ENCODE data around the gene TSC2.

Gene TSC2

GRCh38 chr16:2043667-2044451, 3.9 kb upstream of the TSC2 start:
- DNase-seq: peak; percentile 82 to 93 (median 88)

- DNase-seq: peak in 1 of 4 experiments; percentile 8
Measured at GRCh38 chr16:2044541-2044940, 3.2 kb upstream of the TSC2 start.

DNA sequence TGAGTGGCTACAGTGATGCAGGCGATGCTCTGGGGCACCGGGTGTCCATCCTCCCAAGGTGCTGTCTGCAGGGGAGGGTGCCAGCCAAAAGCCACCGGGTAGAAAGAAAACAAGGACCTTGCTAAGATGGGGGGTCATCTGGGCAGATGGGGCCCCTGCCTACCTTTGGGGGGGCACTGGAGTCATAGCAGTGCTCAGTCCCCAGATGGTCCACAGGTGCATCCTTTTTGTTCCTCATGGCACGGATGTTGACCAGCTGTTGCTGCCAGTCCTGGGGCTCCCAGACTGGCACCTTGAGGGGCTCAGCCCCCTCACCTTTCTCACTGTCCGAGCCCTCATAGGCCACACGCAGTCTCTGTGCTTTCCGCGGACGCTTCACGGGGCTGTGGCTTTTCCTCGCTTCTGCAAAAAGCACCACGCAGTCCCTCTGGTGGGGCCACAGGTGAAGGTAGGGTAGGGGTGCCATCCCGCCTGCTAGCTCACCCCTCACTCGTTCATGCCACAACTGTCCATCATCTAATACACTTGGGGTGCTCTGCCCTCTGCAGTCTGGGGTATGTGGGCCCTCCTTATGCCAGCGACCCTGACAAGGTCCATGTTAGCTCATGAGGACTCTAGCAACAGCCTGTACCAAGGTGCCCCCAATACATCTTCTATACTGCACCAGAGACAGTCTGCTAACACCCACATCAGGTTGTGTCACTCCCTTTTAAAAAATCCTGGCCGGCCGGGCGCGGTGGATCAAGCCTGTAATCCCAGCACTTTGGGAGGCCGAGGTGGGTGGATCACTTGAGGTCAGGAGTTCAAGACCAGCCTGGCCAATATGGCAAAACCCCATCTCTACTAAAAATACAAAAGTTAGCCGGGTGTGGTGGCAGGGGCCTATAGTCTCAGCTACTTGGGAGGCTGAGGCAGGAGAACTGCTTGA, 1.6 kb upstream of the TSC2 start:
- no peak for DNase-seq

DNA sequence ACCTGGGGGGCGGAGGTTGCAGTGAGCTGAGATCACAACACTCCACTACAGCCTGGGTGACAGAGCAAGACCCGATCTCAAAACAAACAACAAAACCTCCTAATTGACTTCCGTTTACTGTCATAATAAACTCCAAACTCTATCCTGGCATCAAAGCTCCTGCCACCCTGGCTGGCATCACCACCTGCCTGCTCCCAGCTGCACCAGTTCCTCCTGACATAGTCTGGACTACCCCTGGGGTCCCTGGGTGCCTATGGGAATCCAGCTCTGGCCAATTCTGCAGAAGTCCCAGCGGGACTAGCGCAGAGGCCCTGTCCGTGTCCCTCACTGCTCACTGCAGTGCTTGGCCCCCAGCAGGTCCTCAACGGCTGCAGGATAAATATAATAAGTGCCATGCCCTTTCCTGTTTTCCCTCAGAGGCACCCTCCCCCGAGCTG, 874 bp upstream of the TSC2 start:
- DNase-seq: no peak

GRCh38 chr16:2048116-2048543, 345 bp downstream of the TSC2 start:
- DNase-seq: no peak

GRCh38 chr16:2053211-2053610, 5.4 kb downstream of the TSC2 start:
- DNase-seq: no peak

DNA sequence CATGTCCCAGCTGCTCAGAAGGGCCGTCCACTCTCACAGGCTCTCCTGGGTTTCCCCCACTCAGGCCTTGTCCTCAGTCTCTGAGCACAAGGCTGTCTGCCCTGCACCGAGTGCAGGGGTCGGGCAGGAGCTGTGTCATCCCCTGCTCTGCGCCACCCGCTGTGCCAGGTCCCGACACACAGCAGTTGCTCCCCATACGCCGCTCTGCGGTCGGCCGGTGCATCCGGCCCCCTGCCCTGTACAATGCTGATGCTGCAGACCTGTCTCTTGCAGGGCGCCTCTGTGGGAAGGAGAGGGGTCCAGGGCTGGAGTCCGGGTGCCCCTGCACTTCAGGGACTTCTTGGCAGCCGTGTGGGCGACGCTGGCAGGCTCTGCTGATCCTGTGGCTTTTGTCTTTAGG, 6.1 kb downstream of the TSC2 start:
- DNase-seq: no peak

DNA sequence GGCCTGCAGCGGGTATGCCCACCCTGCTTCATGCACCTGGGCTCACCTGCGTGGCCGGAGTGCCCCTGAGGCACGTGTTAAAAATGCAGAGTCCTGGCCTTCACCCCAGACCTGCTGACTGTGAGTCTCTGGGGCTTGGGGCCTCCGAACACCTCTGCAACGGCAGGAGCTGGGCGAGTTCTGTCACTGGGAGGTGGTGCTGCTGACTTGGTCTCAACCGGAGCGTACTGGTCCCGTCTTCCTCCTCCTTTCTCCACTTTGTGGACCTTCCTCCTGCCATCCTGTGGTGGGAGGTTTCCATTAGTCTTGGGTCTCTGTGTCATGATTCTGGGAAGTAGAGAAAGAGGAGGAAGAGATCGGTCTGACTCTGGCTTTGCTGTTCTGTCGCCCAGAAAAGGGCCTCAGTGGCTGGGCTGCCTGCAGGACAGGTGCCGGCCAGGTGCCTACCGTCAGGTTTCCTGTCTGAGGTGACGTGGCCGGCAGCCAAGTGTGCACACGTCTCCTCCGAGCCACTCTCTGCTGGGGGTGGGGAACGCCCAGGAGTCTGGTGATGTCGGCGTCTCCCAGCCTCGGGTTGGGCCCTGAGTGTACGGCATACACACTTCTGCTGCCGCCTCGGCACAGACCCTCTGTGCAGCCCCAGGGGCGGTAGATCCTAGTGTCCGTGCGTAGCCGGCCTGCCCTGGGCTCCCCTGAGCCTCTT, 6.9 kb downstream of the TSC2 start:
- DNase-seq: no peak

- DNase-seq: peak in 2 of 4 experiments; percentile 17 to 32
Measured at GRCh38 chr16:2056077-2056476, 8.3 kb downstream of the TSC2 start.

DNA sequence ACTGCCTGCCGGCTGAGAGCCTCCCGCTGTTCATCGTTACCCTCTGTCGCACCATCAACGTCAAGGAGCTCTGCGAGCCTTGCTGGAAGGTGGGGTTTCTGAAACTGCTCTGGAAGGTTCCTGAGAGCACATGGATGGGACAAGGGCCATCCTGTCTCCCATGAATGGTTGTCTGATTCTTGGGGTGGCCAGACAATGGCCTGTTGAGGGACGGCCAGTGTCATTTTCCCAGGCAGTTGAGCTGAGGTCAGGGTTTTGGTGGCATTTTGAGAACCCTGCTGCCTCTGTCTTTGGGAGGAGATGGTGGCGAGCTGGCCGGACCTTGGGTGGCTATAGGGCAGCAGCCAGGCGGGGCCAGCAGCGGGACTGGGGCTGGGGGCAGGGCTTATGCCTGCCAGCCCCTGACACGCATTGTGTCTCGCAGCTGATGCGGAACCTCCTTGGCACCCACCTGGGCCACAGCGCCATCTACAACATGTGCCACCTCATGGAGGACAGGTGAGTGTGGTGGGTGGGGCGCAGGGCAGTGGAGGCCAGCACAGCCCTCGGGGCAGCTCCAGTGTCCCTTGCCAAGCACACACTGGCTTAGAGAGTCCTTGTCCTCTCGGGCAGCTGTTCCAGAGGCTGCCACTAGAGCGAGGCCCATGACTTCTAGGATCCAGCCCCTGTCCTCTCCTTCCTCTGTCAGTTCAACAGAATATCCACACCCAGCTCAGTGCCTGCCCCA, 9.1 kb downstream of the TSC2 start:
- no peak for DNase-seq

DNA sequence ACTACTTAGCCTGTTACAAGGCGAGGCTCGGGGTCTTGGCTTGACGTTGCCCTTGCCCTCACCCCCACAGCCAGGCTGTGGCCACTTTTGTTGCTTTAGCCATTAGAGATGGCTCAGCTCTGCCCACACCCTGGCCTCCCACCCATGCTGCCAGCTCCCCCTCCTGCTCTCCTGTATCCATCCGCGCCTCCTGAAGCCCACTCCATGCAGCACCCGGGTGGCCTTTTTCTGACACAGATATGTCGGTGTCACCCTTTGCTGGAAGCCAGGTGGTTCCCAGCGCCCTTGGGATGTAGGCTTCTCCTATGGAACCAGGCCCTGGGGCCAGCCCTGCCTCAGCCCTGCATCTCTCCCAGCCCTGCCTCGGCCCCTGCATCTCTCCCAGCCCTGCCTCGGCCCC, 9.7 kb downstream of the TSC2 start:
- DNase-seq: no peak

GRCh38 chr16:2058420-2058819, 10.6 kb downstream of the TSC2 start:
- DNase-seq: no peak

- DNase-seq: no peak
Measured at GRCh38 chr16:2058872-2059271, 11.1 kb downstream of the TSC2 start.

- no peak for DNase-seq
Measured at GRCh38 chr16:2060346-2060745, 12.6 kb downstream of the TSC2 start.

DNA sequence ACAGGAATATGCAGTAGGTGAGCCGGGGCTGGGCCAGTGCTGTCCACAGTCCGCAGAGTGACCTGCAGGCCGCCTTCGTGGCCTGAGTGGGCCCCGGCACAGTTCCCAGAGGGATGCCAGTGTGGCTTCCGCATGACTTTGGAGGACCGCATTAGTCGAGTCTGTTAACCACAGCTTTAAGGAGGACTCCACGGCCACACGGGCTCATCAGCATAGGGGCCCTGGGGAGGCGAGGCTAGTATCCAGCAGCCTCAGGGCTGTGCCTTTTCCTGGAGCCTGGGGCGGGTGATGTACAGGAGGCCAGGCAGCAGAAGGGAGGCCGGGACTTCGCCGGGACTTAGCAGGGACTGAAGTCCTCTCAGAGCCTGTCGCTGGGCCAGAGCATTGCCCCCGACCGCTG, 13.2 kb downstream of the TSC2 start:
- DNase-seq: no peak

DNA sequence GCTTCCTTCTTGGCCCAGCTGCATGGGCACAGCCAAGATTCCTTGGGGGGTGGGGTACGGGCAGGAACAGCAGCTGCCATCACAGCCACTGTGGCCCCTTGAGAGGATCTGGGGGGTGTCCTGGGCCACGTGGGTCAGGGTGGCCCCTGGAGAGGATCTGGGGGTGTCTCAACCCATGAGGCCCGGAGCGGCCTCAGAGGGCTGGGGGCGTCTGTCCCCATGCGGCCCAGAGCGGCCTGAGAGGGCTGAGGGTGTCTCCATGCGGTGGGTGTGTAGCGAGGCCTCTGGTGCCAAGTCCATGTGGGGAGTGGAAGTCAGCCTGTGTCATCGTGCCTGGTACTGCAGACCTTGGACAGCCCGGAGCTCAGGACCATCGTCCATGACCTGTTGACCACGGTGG, 13.7 kb downstream of the TSC2 start:
- DNase-seq: no peak

DNA sequence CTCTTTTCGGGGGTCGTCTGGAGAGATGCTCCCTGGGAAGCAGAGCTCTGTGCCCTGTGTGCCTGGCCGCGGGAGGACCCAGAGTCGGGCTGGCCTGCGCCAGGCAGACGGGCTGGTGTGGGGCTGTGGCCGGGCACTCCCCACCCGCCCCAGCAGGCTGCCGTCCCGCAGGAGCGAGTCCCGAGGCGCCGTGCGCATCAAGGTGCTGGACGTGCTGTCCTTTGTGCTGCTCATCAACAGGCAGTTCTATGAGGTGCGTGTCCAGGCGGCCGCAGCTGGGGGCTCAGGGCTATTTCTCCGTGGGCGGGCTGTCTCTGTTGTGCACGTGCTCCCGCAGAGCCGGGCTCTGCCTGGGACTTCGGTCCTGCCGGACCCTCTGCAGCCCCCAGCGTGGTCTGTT, 15.0 kb downstream of the TSC2 start:
- no peak for DNase-seq

DNA sequence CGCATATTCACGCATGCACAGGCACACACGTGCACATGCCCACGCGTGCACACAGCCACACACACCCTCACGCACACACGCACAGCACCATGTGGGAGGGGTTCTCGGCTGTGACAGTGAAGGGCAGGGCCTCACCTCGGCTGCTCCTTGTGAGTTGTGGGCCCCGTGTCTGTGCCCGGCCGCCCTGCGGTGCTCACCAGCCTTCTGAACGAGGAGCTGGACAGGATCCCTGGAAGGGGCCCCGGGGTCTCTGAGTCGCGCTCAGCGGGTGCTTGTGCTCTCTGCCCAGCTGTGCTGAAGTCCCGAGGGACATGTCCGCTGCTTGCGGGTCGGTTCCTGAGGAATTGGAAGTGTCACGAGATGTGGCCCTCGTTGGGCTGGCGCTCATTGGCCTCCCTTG, 16.1 kb downstream of the TSC2 start:
- DNase-seq: no peak

DNA sequence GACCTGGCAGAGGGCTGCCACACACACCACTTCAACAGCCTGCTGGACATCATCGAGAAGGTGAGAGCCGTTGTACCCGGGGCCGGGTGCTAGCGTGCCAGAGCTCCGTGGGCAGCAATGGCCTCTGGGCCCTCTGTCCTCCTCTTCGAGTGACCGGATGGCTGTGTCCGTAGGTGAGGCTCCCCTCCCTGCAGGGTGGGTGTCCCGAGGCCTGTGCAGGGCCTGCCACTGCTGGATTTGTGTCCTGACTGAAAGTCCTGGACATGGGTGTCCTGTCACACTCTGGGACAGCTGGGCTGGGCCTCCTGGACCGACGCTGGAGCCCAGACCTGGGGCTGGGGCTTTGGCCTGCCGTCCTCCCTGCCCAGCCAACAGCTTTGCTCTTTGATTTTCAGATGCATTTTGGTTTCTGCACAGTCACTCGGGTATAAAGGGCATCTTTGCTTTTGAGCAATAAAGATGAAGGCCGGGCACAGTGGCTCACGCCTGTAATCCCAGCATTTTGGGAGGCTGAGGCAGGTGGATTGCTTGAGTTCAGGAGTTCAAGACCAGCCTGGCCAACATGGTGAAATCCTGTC, 16.7 kb downstream of the TSC2 start:
- DNase-seq: no peak

- no peak for DNase-seq
Measured at GRCh38 chr16:2066139-2066538, 18.4 kb downstream of the TSC2 start.

DNA sequence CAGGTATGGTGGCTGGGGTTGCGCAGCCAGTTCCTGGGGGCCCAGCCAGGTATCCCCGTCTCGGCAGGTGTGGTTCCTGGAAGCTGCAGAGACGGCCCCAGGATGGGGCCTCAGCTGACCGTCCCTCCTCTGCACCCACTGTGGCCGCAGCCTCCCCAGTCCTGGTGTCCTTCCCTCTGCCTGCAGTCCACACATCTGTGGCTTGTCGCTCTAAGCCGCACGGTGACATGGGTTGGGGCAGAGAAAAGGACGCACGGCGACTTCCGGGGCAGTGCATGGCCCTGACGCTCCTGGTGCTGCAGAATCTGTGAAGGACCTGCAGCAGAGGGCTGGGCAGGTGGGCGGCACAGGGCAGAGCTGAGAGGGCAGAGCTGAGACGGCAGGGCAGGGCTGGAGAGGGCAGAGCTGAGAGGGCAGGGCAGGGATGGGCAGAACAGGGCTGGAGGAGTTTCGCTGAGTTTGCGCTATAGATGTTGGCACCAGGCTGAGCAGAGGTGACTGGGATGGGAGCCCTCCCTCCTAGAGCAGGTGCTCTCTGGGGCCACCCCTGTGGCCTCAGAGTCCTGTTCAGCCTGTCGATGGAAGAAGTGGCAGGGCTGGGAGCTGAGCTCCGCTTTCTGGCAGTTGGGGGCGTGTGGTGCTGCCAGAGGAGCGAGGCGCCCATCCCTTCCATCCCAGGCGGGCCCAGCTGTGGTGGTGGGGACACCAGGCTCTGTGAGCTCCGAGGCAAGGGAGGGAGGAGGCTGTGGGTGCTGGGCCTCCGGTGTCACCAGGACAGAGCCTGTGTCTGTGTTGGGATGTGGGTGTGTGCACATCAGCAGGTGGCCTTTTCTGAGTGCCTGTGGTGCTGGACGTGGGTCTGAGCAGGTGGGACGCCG, 23.0 kb downstream of the TSC2 start:
- no peak for DNase-seq
